GM13977 (cell line): ENCODE data around the gene ZNF346.
A peak's percentile ranks its signal among the peaks of the same experiment; 100 is the strongest.
"Not testable (repeated sequence)": the region's sequence is repeated elsewhere in the genome, so short reads cannot be mapped to it uniquely, and the experiment has no call there.

Source experiments
- DNase-seq: peaks from one replicate; pipeline ENCODE4 v3.0.0; 2012; ENCODE audit warnings: low spot score
- in situ Hi-C: fragments of 300-500 bp; cut with MboI; formaldehyde crosslinking; loops from one replicate; pipeline ENCODE4 v1.12.0; 2022; ENCODE audit warnings: low sequenced_read_pairs, low pct_unique_long_range_greater_than_20kb, mixed read lengths, inconsistent platforms; ENCODE audit not compliant: unreplicated experiment
- TF ChIP-seq, protein P1 (sequence below): IDR thresholded peaks from 2 replicates; pipeline ENCODE4 v1.5.1; 2012; ENCODE audit warnings: mild to moderate bottlenecking, control low read depth; ENCODE audit not compliant: insufficient read depth; ENCODE audit errors: extremely low read depth, missing control alignments

The ZNF346 gene

DNA sequence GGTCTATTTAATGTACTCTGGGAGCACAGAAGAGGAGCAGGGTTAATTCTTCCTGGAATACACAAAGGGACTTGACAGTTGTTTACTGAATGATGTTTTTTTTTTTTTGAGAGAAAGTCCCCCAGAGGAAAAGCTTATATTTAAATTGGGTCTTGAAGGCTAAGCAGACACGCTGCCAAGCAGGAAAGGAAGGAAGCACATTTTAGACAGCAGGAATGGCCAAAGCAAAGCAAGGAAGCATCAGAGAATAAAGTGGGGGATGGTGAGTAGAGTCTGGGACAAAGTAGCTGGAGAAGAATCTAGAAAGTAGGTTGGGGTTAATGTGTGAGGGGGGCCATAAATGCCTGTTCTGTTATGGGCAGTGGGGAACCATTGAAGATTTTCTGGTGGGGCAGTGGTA, 21.5 kb downstream of the ZNF346 start:
- in situ Hi-C loops: no loop called here
- no peak for DNase-seq
- TF ChIP-seq, protein P1, sequence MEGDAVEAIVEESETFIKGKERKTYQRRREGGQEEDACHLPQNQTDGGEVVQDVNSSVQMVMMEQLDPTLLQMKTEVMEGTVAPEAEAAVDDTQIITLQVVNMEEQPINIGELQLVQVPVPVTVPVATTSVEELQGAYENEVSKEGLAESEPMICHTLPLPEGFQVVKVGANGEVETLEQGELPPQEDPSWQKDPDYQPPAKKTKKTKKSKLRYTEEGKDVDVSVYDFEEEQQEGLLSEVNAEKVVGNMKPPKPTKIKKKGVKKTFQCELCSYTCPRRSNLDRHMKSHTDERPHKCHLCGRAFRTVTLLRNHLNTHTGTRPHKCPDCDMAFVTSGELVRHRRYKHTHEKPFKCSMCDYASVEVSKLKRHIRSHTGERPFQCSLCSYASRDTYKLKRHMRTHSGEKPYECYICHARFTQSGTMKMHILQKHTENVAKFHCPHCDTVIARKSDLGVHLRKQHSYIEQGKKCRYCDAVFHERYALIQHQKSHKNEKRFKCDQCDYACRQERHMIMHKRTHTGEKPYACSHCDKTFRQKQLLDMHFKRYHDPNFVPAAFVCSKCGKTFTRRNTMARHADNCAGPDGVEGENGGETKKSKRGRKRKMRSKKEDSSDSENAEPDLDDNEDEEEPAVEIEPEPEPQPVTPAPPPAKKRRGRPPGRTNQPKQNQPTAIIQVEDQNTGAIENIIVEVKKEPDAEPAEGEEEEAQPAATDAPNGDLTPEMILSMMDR: no peak

DNA sequence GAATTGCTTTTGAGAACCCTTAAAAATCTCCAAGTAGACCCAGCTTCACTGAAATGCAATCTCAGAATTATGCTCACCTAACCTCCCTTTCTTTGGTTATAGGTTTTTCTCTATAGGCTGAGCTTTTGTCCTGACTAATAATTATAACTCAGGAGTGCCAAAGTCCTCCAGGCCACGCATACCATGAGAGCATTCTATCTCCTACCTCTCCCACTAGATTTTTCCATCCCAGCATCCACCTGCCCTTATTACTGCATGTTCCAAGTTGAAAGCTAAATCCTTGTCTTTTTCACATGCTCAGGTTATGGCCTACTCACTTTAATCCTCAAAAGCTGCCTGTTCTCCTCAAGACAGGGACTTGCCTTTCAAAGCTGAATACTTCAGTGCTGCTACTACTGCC, 22.1 kb downstream of the ZNF346 start:
- in situ Hi-C loops: no loop called here
- no peak for DNase-seq
- TF ChIP-seq, protein P1: no peak

DNA sequence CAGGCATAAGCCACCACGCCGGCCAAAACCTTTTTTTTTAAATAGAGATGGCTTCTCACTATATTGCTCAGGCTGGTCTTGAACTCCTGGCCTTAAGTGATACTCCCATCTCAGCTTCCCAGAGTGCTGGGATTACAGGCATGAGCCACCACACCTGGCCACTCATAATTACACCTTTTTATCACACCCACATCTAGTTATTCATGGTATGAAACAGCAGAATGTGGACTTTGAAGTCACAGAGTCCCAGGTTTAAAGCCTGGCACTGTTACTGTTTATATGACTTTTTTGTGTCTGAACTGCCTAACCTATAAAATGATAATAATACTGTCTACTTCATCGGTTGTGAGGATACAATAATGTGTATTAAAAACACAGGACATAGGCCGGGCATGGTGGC, 23.1 kb downstream of the ZNF346 start:
- DNase-seq: no peak
- TF ChIP-seq, protein P1: no peak
- in situ Hi-C loops: no loop called here

DNA sequence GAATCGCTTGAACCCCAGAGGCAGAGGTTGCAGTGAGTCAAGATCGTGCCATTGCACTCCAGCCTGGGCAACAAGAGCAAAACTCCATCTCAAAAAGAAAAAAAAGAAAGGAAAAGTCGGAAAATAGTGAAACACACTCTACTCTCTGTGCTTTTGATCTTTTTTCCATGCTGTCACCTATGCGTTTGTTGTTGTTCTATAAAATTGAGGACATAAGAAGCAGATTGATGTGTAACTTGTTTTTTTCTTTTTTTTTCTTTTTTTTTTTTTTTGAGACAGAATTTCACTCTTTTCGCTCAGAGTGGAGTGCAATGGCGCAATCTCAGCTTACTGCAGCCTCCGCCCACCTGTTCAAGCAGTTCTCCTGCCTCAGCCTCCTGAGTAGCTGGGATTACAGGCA, 26.0 kb downstream of the ZNF346 start:
- in situ Hi-C loops, DNase-seq: not testable (repeated sequence)

DNA sequence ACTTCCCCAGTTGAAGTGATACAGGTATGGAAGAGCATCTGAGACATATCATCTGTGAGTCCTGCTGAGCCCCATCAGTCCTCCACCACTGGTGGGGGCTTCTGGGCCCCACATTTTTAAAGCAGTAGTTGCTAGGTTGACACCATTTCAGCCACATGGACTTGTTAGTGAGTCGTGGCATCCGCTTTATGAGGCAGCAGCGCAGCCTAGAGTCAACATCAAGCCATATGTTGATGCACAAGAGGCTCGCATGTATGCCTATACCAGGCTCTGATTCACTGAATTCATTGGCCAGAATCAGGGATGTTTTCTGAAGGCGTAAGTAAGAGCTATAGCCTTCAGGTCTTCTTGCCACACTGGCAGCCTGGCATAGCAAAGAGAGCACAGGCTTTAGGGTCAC, 26.8 kb downstream of the ZNF346 start:
- TF ChIP-seq, protein P1: peak; percentile 14
- no peak for DNase-seq
- in situ Hi-C loops: no loop called here

DNA sequence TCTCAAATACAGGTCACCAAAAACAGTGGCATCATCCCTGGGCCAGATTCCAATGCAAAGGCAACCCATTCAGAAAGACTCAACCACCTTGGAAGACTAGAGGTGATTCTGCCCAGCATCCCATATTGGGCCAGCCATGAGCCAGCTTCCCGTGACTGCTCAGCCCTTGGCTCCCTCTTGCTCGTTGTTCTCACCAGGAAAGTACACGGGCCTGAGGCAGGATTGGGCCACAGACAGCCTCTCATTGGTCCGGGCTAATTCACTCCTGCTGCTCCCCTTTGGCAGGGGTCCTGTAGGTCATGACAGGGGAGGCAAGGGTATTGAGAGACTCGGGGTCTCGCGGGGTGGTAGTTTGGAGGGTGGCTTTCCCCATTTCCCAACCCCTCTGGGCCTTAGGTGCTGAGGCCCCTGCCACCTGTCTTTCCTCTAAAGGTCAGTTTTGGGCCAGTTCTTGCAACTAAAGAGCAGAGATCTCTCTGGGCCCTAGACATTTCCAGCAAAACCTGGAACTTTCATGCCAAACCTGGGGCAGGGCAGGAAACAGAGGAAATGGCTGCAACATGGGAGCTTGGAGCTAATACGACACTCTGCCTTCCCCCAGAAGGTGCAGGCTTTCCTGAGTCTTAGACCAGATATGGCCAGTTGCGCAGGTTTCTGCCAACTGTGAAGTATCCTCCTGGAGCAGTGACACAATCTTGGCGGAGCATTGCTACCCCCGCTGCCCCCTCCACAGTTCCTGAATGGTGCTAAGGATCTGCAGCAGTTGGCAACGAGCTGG, 42.2 kb downstream of the ZNF346 start:
- TF ChIP-seq, protein P1: no peak

DNA sequence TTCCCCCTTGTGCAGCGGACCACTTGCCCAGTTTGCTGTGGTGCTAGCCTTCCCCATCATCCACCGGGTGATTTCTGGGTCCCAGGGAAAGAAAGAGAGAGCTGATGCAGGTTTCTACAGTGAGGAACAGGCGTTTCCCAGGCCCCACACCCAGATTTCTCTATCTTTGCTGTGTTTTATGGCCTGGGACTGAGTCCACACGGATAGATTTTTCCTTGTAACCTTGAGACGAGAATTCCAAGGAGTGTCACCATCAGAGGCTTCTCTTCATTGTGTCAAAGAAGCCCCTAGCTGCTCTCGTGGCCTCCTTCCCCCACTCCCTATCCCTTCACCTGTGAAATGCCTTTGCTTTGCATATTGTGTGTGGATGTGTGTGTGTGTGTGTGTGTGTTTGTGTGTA, 43.0 kb downstream of the ZNF346 start:
- in situ Hi-C loops: no loop called here
- DNase-seq: no peak
- TF ChIP-seq, protein P1: no peak

More for the DNA sequence above, 42.2 kb downstream of the ZNF346 start:
- in situ Hi-C loops: no loop called here
- no peak for DNase-seq
